Measurements from ENCODE around the gene WDR88.

- no peak for TF ChIP-seq SP1 (IDR thresholded peaks at IDR 0.05)
- TF ChIP-seq ELF4 (IDR thresholded peaks at IDR 0.05) = no peak
- no peak for TF ChIP-seq CTBP1 (IDR thresholded peaks at IDR 0.05; ENCODE audit: borderline replicate concordance)
- no peak for TF ChIP-seq ARNT (IDR thresholded peaks at IDR 0.05)
Observed at GRCh38 chr19:33197591-33198000, 65.7 kb downstream of the WDR88 start.

Measured in HEK293T (cell line).